Dedifferentiated amniotic fluid mesenchymal stem cell (primary cell): ENCODE measurements around the gene KLHL26.

Experiments
- DNase-seq: peaks from one replicate; pipeline ENCODE4 v3.0.0-alpha.2; 2016; ENCODE audit errors: extremely low spot score

KLHL26 gene

GRCh38 chr19:18683109-18683957 is 46.5 kb downstream of the KLHL26 start, which contains the start of gene CRTC1:
Gene CRTC1 (plus strand): TSS chr19:18683680. CDS start chr19:18683703, 23 bp downstream.
- peak; percentile 63 for DNase-seq

- DNase-seq: no peak
Measured at GRCh38 chr19:18683958-18684641, 47.3 kb downstream of the KLHL26 start.

GRCh38 chr19:18684642-18684993 is 47.8 kb downstream of the KLHL26 start:
- DNase-seq: no peak

GRCh38 chr19:18685597-18686190 is 48.9 kb downstream of the KLHL26 start:
- DNase-seq: no peak

- DNase-seq: no peak
Measured at GRCh38 chr19:18687740-18688465, 51.1 kb downstream of the KLHL26 start.

- no peak for DNase-seq
Measured at GRCh38 chr19:18696023-18696422, 59.2 kb downstream of the KLHL26 start.

- DNase-seq: no peak
Measured at GRCh38 chr19:18697680-18698079, 60.9 kb downstream of the KLHL26 start.

GRCh38 chr19:18698321-18699167 is 61.7 kb downstream of the KLHL26 start:
- DNase-seq: no peak

GRCh38 chr19:18699403-18700054 is 62.7 kb downstream of the KLHL26 start:
- DNase-seq: no peak

- no peak for DNase-seq
Measured at GRCh38 chr19:18700501-18701249, 63.8 kb downstream of the KLHL26 start.

GRCh38 chr19:18701250-18701608 is 64.4 kb downstream of the KLHL26 start:
- DNase-seq: no peak

GRCh38 chr19:18704054-18704453 is 67.2 kb downstream of the KLHL26 start:
- DNase-seq: no peak

- DNase-seq: no peak
Measured at GRCh38 chr19:18704971-18705370, 68.1 kb downstream of the KLHL26 start.

- no peak for DNase-seq
Measured at GRCh38 chr19:18708452-18709231, 71.8 kb downstream of the KLHL26 start.

GRCh38 chr19:18709546-18709945 is 72.7 kb downstream of the KLHL26 start:
- no peak for DNase-seq

GRCh38 chr19:18710186-18710585 is 73.4 kb downstream of the KLHL26 start:
- no peak for DNase-seq

GRCh38 chr19:18710996-18711751 is 74.3 kb downstream of the KLHL26 start:
- no peak for DNase-seq

- no peak for DNase-seq
Measured at GRCh38 chr19:18711893-18712292, 75.1 kb downstream of the KLHL26 start.
